Osteoblast (primary cell): Measurements from ENCODE around the gene AKT1S1. TPM values are rescaled to one million over a fixed set of nuclear protein-coding genes. Genes with fewer than 3 reads are reported as not detected.

Experiments
- DNase-seq: peaks from one replicate; pipeline ENCODE4 v3.0.0; 2011; ENCODE audit warnings: low spot score, mixed read lengths; ENCODE audit not compliant: insufficient read length; ENCODE audit errors: missing footprints
- H2AFZ ChIP-seq: 2 replicates; pipeline ENCODE4 v1.6.0; 2011; ENCODE audit warnings: mild to moderate bottlenecking, low read length
- H3K27ac ChIP-seq: 2 replicates; pipeline ENCODE4 v1.5.1; 2011; ENCODE audit warnings: mild to moderate bottlenecking, low read depth, low read length, moderate library complexity
- H3K27me3 ChIP-seq: 2 replicates; pipeline ENCODE4 v1.6.0; 2012; ENCODE audit warnings: mild to moderate bottlenecking, control low read depth, inconsistent platforms, low read length, moderate library complexity; ENCODE audit not compliant: insufficient read depth
- H3K36me3 ChIP-seq: 2 replicates; pipeline ENCODE4 v1.5.1; 2011; ENCODE audit warnings: mild to moderate bottlenecking, low read length, control low read depth, moderate library complexity; ENCODE audit not compliant: insufficient read depth
- H3K4me1 ChIP-seq: 2 replicates; pipeline ENCODE4 v1.5.1; 2011; ENCODE audit warnings: mild to moderate bottlenecking, low read length, control low read depth, moderate library complexity; ENCODE audit not compliant: insufficient read depth
- H3K4me2 ChIP-seq: 2 replicates; pipeline ENCODE4 v1.6.0; 2011; ENCODE audit warnings: mild to moderate bottlenecking, low read length; ENCODE audit not compliant: insufficient read depth
- H3K4me3 ChIP-seq: fragments of 200-600 bp; sonication (generic); 3 replicates; pipeline ENCODE4 v1.5.1; 2012; ENCODE audit warnings: mild to moderate bottlenecking, low read length, inconsistent platforms; ENCODE audit not compliant: insufficient read depth
- H3K79me2 ChIP-seq: 2 replicates; pipeline ENCODE4 v1.6.0; 2012; ENCODE audit warnings: mild to moderate bottlenecking, low read length, control low read depth, inconsistent platforms; ENCODE audit not compliant: insufficient read depth
- H3K9me3 ChIP-seq: 2 replicates; pipeline ENCODE4 v1.5.1; 2011; ENCODE audit warnings: low read depth, low read length, control low read depth
- H4K20me1 ChIP-seq: 2 replicates; pipeline ENCODE4 v1.6.0; 2012; ENCODE audit warnings: mild to moderate bottlenecking, low read length, control low read depth; ENCODE audit not compliant: insufficient read depth
- CTCF ChIP-seq: IDR thresholded peaks from 2 replicates; pipeline ENCODE4 v1.5.1; 2011; ENCODE audit warnings: mild to moderate bottlenecking, low read depth, low read length, moderate library complexity; ENCODE audit errors: extremely low read depth
- total RNA-seq: library from RNA; depleted of rRNA; stranded (reverse); fragments of >200 nt; gene quantifications from 2 replicates; pipeline ENCODE4 v1.2.3, GENCODE V29; 2012

The AKT1S1 gene
- total RNA-seq, 1 donor = 13.4 TPM

GRCh38 chr19:49860336-49861102 lies 16.6 kb downstream of the AKT1S1 start:
- Histone ChIP-seq H2AFZ (no peak overlapping the region), H3K4me1 (peaks cover 15% of the 10 kb centered on the region), H3K79me2 (peaks cover 27% of the 10 kb centered on the region), H4K20me1 (peaks cover 24% of the 10 kb centered on the region), H3K4me2 (no peak overlapping the region), H3K27ac (no peak overlapping the region), H3K4me3 (no peak overlapping the region), H3K36me3 (peaks cover 65% of the 10 kb centered on the region), H3K27me3 (no peaks in the 10 kb centered on the region), H3K9me3 (no peaks in the 10 kb centered on the region)
- TF ChIP-seq CTCF = no peak
- DNase-seq = no peak

GRCh38 chr19:49859682-49860335 lies 17.3 kb downstream of the AKT1S1 start:
- Histone ChIP-seq H3K4me1 (peaks cover 15% of the 10 kb centered on the region), H3K4me3 (no peak overlapping the region), H4K20me1 (peaks cover 25% of the 10 kb centered on the region), H3K9me3 (no peaks in the 10 kb centered on the region), H3K27ac (peak overlapping the region; percentile 17), H3K27me3 (no peaks in the 10 kb centered on the region), H3K4me2 (no peak overlapping the region), H2AFZ (no peak overlapping the region), H3K36me3 (peaks cover 68% of the 10 kb centered on the region), H3K79me2 (peaks cover 28% of the 10 kb centered on the region)
- TF ChIP-seq CTCF = no peak
- no peak for DNase-seq

GRCh38 chr19:49858088-49858985 lies 18.8 kb downstream of the AKT1S1 start:
- Histone ChIP-seq H3K79me2 (peaks cover 26% of the 10 kb centered on the region), H3K4me2 (no peak overlapping the region), H4K20me1 (peaks cover 29% of the 10 kb centered on the region), H3K4me3 (no peak overlapping the region), H3K4me1 (peaks cover 19% of the 10 kb centered on the region), H2AFZ (no peak overlapping the region), H3K27me3 (no peaks in the 10 kb centered on the region), H3K27ac (peak overlapping the region; percentile 52), H3K9me3 (no peaks in the 10 kb centered on the region), H3K36me3 (peaks cover 54% of the 10 kb centered on the region)
- peak; percentile 94 for DNase-seq
- no peak for TF ChIP-seq CTCF

GRCh38 chr19:49857838-49858087 lies 19.4 kb downstream of the AKT1S1 start:
- DNase-seq = no peak
- Histone ChIP-seq H3K27ac (no peak overlapping the region), H3K36me3 (peaks cover 50% of the 10 kb centered on the region), H4K20me1 (peaks cover 30% of the 10 kb centered on the region), H3K4me3 (no peak overlapping the region), H3K4me2 (no peak overlapping the region), H3K79me2 (peaks cover 24% of the 10 kb centered on the region), H2AFZ (no peak overlapping the region), H3K9me3 (no peaks in the 10 kb centered on the region), H3K4me1 (peaks cover 25% of the 10 kb centered on the region), H3K27me3 (no peaks in the 10 kb centered on the region)
- TF ChIP-seq CTCF = no peak
